Measurements from ENCODE around the gene KRTAP10-1.

The KRTAP10-1 gene

GRCh38 chr21:44522753-44523204 is 17.2 kb downstream of the KRTAP10-1 start:
- no peak for TF ChIP-seq CTCF (IDR thresholded peaks at IDR 0.05; ENCODE audit: extremely low read depth, insufficient read depth, missing control alignments)
- in situ Hi-C loops (cut with MboI; ENCODE audit: low pct_unique_long_range_greater_than_20kb, low sequenced_read_pairs, unreplicated experiment), result loop anchor here (25.0 kb wide), 1 partner anchor 415 kb away; the partner anchor contains the start of gene SLX9
- no peak for DNase-seq (ENCODE audit: low spot score)

GRCh38 chr21:44521928-44522752 is 17.9 kb downstream of the KRTAP10-1 start:
- in situ Hi-C loops (cut with MboI; ENCODE audit: low pct_unique_long_range_greater_than_20kb, low sequenced_read_pairs, unreplicated experiment), result loop anchor here (25.0 kb wide), 1 partner anchor 415 kb away; the partner anchor contains the start of gene SLX9
- DNase-seq (ENCODE audit: low spot score), result no peak
- no peak for TF ChIP-seq CTCF (IDR thresholded peaks at IDR 0.05; ENCODE audit: extremely low read depth, insufficient read depth, missing control alignments)

GRCh38 chr21:44521301-44521927 is 18.6 kb downstream of the KRTAP10-1 start:
- DNase-seq (ENCODE audit: low spot score), result no peak
- no peak for TF ChIP-seq CTCF (IDR thresholded peaks at IDR 0.05; ENCODE audit: extremely low read depth, insufficient read depth, missing control alignments)
- in situ Hi-C loops (cut with MboI; ENCODE audit: low pct_unique_long_range_greater_than_20kb, low sequenced_read_pairs, unreplicated experiment), result loop anchor here (25.0 kb wide), 1 partner anchor 416 kb away; the partner anchor contains the start of gene SLX9

GRCh38 chr21:44520326-44521300 is 19.4 kb downstream of the KRTAP10-1 start:
- TF ChIP-seq CTCF (IDR thresholded peaks at IDR 0.05; ENCODE audit: extremely low read depth, insufficient read depth, missing control alignments), result no peak
- in situ Hi-C loops (cut with MboI; ENCODE audit: low pct_unique_long_range_greater_than_20kb, low sequenced_read_pairs, unreplicated experiment), result loop anchor here (25.0 kb wide), 1 partner anchor 417 kb away; the partner anchor contains the start of gene SLX9
- no peak for DNase-seq (ENCODE audit: low spot score)

GRCh38 chr21:44519346-44520325 is 20.4 kb downstream of the KRTAP10-1 start:
- no peak for TF ChIP-seq CTCF (IDR thresholded peaks at IDR 0.05; ENCODE audit: extremely low read depth, insufficient read depth, missing control alignments)
- in situ Hi-C loops (cut with MboI; ENCODE audit: low pct_unique_long_range_greater_than_20kb, low sequenced_read_pairs, unreplicated experiment), result loop anchor here (25.0 kb wide), 1 partner anchor 418 kb away; the partner anchor contains the start of gene SLX9

More at GRCh38 chr21:44519346-44520325, 20.4 kb downstream of the KRTAP10-1 start:
- no peak for DNase-seq (ENCODE audit: low spot score)

Data from GM13977 (cell line).